ENCODE results near the gene MLN. TPM values are rescaled to one million over a fixed set of nuclear protein-coding genes. Genes with fewer than 3 reads are reported as not detected.

The MLN gene
- total and polyA plus RNA-seq, 7 donors: not detected

DNA sequence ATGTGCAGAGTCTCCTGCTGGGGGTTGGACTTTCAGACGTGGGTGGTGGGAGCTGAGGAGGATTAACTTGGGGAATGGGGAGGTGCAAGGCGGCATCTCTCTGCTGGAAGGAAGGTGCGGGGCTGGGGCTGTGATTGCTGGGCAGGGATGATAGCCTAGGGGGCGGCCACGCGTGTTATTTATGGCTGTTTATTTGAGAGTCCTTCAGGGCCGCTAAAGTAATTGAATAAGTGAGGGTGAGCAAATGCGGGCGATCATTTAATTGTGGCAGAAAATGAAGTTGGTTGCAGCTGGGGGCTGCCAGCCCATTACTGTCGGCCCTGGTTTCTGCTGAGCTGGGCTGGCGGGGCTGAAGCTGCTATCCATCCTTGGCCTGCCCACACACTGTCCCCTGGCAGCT lies 49.6 kb downstream of the MLN start:
- Histone ChIP-seq H3K36me3 (ENCODE audit: insufficient read depth in 1 of 2, low read depth in 1 of 2) (no peaks in the 10 kb centered on the region), H3K27ac (no peak overlapping the region), H3K27me3 (ENCODE audit: insufficient read depth in 3 of 3, low read length in 2 of 3) (no peaks in the 10 kb centered on the region), H3K4me1 (peaks cover 26% of the 10 kb centered on the region), H3K9me3 (no peaks in the 10 kb centered on the region), H3K4me3 (no peak overlapping the region)
- WGBS, 3 donors: 78 to 81% (median 79%) methylated on average over 11 of the region's 11 CpGs
- intact Hi-C loops (cut with DNase I): no loop called here
- TF ChIP-seq CTCF (IDR thresholded peaks at IDR 0.05): no peak
- no peak for ATAC-seq
- DNase-seq: no peak

DNA sequence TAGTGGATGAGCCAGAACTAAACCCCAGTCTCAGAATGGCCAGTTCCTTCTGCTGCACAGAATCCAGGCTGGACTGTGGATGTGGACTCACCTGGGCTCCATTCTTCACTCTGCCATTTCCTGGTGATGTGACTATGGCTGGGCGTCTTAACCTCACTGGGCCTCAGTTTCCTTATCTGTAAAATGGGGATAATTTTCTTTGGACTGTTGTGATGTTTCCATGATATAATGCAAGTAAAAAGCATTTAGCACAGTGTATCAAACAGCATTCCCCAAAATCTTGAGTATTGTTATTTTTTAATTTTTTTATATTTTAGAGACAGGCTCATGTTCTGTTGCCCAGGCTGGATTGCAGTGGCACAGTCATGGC lies 51.2 kb downstream of the MLN start:
- no peak overlapping the region for H3K4me3 ChIP-seq
- intact Hi-C loops (cut with DNase I): no loop called here
- TF ChIP-seq CTCF (IDR thresholded peaks at IDR 0.05): no peak
- no peaks in the 10 kb centered on the region for H3K9me3 ChIP-seq
- H3K36me3 ChIP-seq (ENCODE audit: insufficient read depth in 1 of 2, low read depth in 1 of 2): no peaks in the 10 kb centered on the region
- peaks cover 26% of the 10 kb centered on the region for H3K4me1 ChIP-seq
- DNase-seq (no peak), ATAC-seq (no peak)
- peak overlapping the region; percentile 100 for H3K27ac ChIP-seq
- H3K27me3 ChIP-seq (ENCODE audit: insufficient read depth in 3 of 3, low read length in 2 of 3): no peaks in the 10 kb centered on the region
- WGBS, 3 donors: 90 to 100% (median 95%) methylated on average over 1 of the region's 1 CpG

GRCh38 chr6:33751771-33752645 lies 51.8 kb downstream of the MLN start:
- no peaks in the 10 kb centered on the region for H3K9me3 ChIP-seq
- no peak overlapping the region for H3K4me3 ChIP-seq
- no peak for TF ChIP-seq CTCF (IDR thresholded peaks at IDR 0.05)
- peak overlapping the region; percentile 100 for H3K27ac ChIP-seq
- 62 to 78% (median 62%) methylated on average over 15 of the region's 15 CpGs for WGBS, 3 donors
- ATAC-seq (no peak), DNase-seq (no peak)
- peaks cover 26% of the 10 kb centered on the region for H3K4me1 ChIP-seq
- H3K36me3 ChIP-seq (ENCODE audit: insufficient read depth in 1 of 2, low read depth in 1 of 2): no peaks in the 10 kb centered on the region
- no peaks in the 10 kb centered on the region for H3K27me3 ChIP-seq (ENCODE audit: insufficient read depth in 3 of 3, low read length in 2 of 3)
- intact Hi-C loops (cut with DNase I): no loop called here

GRCh38 chr6:33750244-33750991 lies 53.4 kb downstream of the MLN start:
- H3K27ac ChIP-seq: peak overlapping the region; percentile 100
- peaks cover 26% of the 10 kb centered on the region for H3K4me1 ChIP-seq
- ATAC-seq (peak; percentile 51 to 63 (median 60)), DNase-seq (peak; percentile 81 to 94)
- WGBS, 3 donors: 18 to 44% (median 36%) methylated on average over 11 of the region's 11 CpGs
- H3K27me3 ChIP-seq (ENCODE audit: insufficient read depth in 3 of 3, low read length in 2 of 3): no peaks in the 10 kb centered on the region
- peak overlapping the region; percentile 72 for H3K4me3 ChIP-seq
- no peak for TF ChIP-seq CTCF (IDR thresholded peaks at IDR 0.05)
- H3K36me3 ChIP-seq (ENCODE audit: insufficient read depth in 1 of 2, low read depth in 1 of 2): peaks cover 0 to 6% of the 10 kb centered on the region in 2 donors
- intact Hi-C loops (cut with DNase I): no loop called here
- H3K9me3 ChIP-seq: no peaks in the 10 kb centered on the region

Data from psoas muscle (tissue), 8 donors.